HG02938 (cell line): ENCODE measurements around the gene WDR19.

Source experiments
- ATAC-seq: cut with Tn5 transposase; IDR thresholded peaks from one replicate; pipeline ENCODE4 v1.9.1; 2021; ENCODE audit warnings: mild to moderate bottlenecking, moderate library complexity; ENCODE audit not compliant: unreplicated experiment

The WDR19 gene

DNA sequence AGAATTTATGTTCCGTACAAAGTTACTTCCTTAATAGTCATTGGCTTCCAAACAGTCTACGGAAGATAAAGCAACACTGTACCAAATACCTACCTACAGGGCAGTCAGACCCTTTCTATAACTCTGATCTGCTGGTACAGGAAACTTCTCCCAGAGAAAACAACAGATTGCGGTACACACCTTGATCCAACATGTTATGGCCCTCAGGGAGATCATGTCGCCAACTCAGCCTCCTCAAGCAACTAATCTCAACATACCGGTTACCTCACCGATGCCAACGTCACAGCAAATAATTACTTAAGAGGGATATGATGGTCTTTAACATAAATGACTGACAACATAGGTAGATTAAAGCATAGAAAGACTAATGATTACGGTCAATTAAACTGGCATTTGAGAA is 113.5 kb downstream of the WDR19 start:
- ATAC-seq = no peak

GRCh38 chr4:39302901-39303300 is 120.6 kb downstream of the WDR19 start:
- no peak for ATAC-seq

DNA sequence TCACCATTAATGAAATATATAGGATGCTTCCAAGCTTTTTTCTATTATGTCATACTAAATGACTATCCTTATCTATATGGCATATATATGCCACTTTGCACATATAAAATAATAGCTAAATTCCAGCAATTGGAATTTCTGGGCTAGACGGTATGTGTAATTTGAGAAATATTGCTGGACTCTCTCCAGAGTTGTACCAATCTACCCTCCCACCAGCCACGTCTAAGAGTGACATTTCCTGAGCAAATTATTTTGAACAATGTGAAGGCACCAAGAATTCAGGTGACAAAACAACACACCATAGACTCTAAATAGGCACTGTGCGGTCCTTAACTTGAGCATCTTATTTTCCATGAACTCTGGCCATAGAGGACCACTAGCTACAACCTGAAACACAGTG is 121.5 kb downstream of the WDR19 start:
- no peak for ATAC-seq

GRCh38 chr4:39304651-39305050 is 122.3 kb downstream of the WDR19 start:
- no peak for ATAC-seq

DNA sequence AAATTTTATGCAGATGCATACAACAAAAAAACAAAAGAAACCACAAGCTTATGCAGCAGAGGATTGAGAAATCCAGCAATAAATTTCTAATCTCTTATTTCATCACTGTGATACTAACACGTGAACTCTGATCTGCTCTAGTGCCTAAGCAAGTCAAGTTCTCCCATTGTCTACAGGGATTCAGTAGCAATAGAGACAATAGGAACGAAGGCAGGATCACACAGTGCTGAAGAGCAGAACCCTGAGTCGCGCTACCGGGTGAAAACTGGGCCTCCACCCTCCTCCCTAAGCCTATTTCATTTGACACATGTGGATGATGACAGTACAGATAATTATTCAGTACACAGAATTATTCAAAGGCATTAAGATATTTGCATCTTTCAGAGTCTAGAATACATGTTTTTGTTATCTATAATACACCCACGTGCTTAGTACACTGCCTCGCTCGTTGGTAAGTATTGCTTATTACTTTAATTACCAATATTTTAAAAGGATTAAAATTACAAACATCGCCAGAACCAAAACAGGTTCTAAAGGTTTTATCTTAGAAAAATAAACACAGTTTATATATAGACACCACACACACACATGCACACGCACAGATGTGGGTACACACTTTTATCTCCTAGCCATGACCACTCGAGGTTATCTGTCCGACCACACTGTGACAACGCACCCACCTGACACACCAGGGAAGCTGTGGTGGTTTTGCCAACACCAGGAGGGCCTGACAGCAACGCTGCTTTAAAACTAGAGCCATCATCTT is 123.8 kb downstream of the WDR19 start:
- ATAC-seq = no peak

- no peak for ATAC-seq
These were observed 126.3 kb downstream of the WDR19 start for GRCh38 chr4:39308611-39309010.

- no peak for ATAC-seq
These were observed 130.5 kb downstream of the WDR19 start for GRCh38 chr4:39312816-39313215.

DNA sequence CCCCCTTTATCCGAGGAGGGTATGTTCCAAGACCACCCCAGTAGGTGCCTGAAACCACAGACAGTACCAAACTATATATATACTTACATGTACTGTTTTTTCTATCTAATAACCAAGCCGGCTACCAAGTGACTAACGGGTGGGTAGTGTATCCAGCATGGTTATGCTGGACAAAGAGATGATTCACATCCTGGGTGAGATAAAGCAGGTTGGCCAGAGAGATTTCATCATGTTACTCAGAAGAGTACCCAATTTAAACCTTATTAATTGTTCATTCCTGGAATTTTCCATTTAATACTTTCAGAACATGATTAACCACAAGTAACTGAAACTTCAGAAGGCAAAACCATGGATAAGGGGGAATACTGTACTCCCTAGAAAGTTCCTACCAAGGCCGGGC is 137.3 kb downstream of the WDR19 start:
- ATAC-seq = no peak

- no peak for ATAC-seq
These were observed 138.2 kb downstream of the WDR19 start for GRCh38 chr4:39320381-39321115.

- no peak for ATAC-seq
These were observed 141.5 kb downstream of the WDR19 start for GRCh38 chr4:39323821-39324220.

- ATAC-seq = no peak
These were observed 142.1 kb downstream of the WDR19 start for GRCh38 chr4:39324446-39324845.

- no peak for ATAC-seq
These were observed 142.7 kb downstream of the WDR19 start for GRCh38 chr4:39324897-39325613.

DNA sequence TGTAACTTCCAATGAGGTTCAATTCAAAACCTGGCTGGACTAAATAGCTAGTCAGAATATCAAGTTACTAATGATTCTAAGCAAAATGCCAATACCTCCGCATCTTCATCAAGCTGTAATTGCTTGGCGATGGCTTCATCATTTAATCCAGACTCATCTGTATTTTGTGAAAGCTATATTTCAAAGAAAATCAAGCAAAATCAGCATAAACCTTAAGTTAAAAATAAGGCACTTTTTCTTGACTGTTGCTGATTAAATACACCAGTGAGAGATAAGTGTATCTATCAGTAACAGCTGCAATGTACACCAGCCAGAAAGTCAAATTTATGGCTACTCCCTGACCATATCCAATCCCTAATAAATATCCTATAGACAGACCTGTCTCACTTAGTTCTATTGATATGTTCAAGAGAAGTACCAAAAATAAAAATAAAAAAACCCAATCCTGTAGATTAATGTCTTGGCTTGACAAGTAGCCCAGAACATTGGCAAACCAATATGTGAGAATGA is 144.2 kb downstream of the WDR19 start:
- no peak for ATAC-seq

GRCh38 chr4:39330353-39330752 is 148.0 kb downstream of the WDR19 start:
- ATAC-seq = no peak

- ATAC-seq = no peak
These were observed 148.9 kb downstream of the WDR19 start for GRCh38 chr4:39331191-39331590.
